ENCODE measurements around the gene GALK1.
A peak's percentile ranks its signal among the peaks of the same experiment; 100 is the strongest.

The GALK1 gene

GRCh38 chr17:75807861-75808260, 42.9 kb upstream of the GALK1 start:
- H3K9ac ChIP-seq (ENCODE audit: low read depth, low read length), result no peak overlapping the region
- no peak overlapping the region for H3K4me3 ChIP-seq (ENCODE audit: low read depth, low read length)
- no peaks in the 10 kb centered on the region for H3K4me1 ChIP-seq (ENCODE audit: control insufficient read depth, insufficient read depth, low read length)
- no peaks in the 10 kb centered on the region for H3K27me3 ChIP-seq (ENCODE audit: control insufficient read depth, insufficient read depth, low read length)
- H3K9me3 ChIP-seq (ENCODE audit: control insufficient read depth, insufficient read depth, low read length), result no peaks in the 10 kb centered on the region
- peaks cover 48% of the 10 kb centered on the region for H3K36me3 ChIP-seq (ENCODE audit: control insufficient read depth, insufficient read depth, low read length)
- H3K27ac ChIP-seq (ENCODE audit: low read depth, low read length), result no peak overlapping the region

GRCh38 chr17:75806822-75807500, 42.0 kb upstream of the GALK1 start:
- no peaks in the 10 kb centered on the region for H3K4me1 ChIP-seq (ENCODE audit: control insufficient read depth, insufficient read depth, low read length)
- H3K9ac ChIP-seq (ENCODE audit: low read depth, low read length), result no peak overlapping the region
- H3K27me3 ChIP-seq (ENCODE audit: control insufficient read depth, insufficient read depth, low read length), result no peaks in the 10 kb centered on the region
- H3K36me3 ChIP-seq (ENCODE audit: control insufficient read depth, insufficient read depth, low read length), result peaks cover 43% of the 10 kb centered on the region
- H3K4me3 ChIP-seq (ENCODE audit: low read depth, low read length), result no peak overlapping the region
- no peak overlapping the region for H3K27ac ChIP-seq (ENCODE audit: low read depth, low read length)
- H3K9me3 ChIP-seq (ENCODE audit: control insufficient read depth, insufficient read depth, low read length), result no peaks in the 10 kb centered on the region

GRCh38 chr17:75803883-75804282, 38.9 kb upstream of the GALK1 start:
- Histone ChIP-seq H3K36me3 (ENCODE audit: control insufficient read depth, insufficient read depth, low read length) (peaks cover 30% of the 10 kb centered on the region), H3K9ac (ENCODE audit: low read depth, low read length) (no peak overlapping the region), H3K4me1 (ENCODE audit: control insufficient read depth, insufficient read depth, low read length) (no peaks in the 10 kb centered on the region), H3K27me3 (ENCODE audit: control insufficient read depth, insufficient read depth, low read length) (no peaks in the 10 kb centered on the region), H3K4me3 (ENCODE audit: low read depth, low read length) (no peak overlapping the region), H3K27ac (ENCODE audit: low read depth, low read length) (no peak overlapping the region), H3K9me3 (ENCODE audit: control insufficient read depth, insufficient read depth, low read length) (no peaks in the 10 kb centered on the region)

- Histone ChIP-seq H3K27ac (ENCODE audit: low read depth, low read length) (no peak overlapping the region), H3K9ac (ENCODE audit: low read depth, low read length) (no peak overlapping the region), H3K27me3 (ENCODE audit: control insufficient read depth, insufficient read depth, low read length) (no peaks in the 10 kb centered on the region), H3K4me1 (ENCODE audit: control insufficient read depth, insufficient read depth, low read length) (no peaks in the 10 kb centered on the region), H3K4me3 (ENCODE audit: low read depth, low read length) (no peak overlapping the region), H3K9me3 (ENCODE audit: control insufficient read depth, insufficient read depth, low read length) (no peaks in the 10 kb centered on the region), H3K36me3 (ENCODE audit: control insufficient read depth, insufficient read depth, low read length) (peaks cover 56% of the 10 kb centered on the region)
Observed at GRCh38 chr17:75799402-75799801, 34.4 kb upstream of the GALK1 start.

GRCh38 chr17:75795820-75796607, 31.0 kb upstream of the GALK1 start:
- Histone ChIP-seq H3K27ac (ENCODE audit: low read depth, low read length) (no peak overlapping the region), H3K36me3 (ENCODE audit: control insufficient read depth, insufficient read depth, low read length) (peaks cover 71% of the 10 kb centered on the region), H3K4me1 (ENCODE audit: control insufficient read depth, insufficient read depth, low read length) (no peaks in the 10 kb centered on the region), H3K27me3 (ENCODE audit: control insufficient read depth, insufficient read depth, low read length) (no peaks in the 10 kb centered on the region), H3K4me3 (ENCODE audit: low read depth, low read length) (no peak overlapping the region), H3K9ac (ENCODE audit: low read depth, low read length) (no peak overlapping the region), H3K9me3 (ENCODE audit: control insufficient read depth, insufficient read depth, low read length) (no peaks in the 10 kb centered on the region)

GRCh38 chr17:75793460-75793859, 28.5 kb upstream of the GALK1 start:
- no peaks in the 10 kb centered on the region for H3K4me1 ChIP-seq (ENCODE audit: control insufficient read depth, insufficient read depth, low read length)
- no peak overlapping the region for H3K27ac ChIP-seq (ENCODE audit: low read depth, low read length)
- H3K27me3 ChIP-seq (ENCODE audit: control insufficient read depth, insufficient read depth, low read length), result no peaks in the 10 kb centered on the region
- peaks cover 57% of the 10 kb centered on the region for H3K36me3 ChIP-seq (ENCODE audit: control insufficient read depth, insufficient read depth, low read length)
- H3K4me3 ChIP-seq (ENCODE audit: low read depth, low read length), result no peak overlapping the region
- no peak overlapping the region for H3K9ac ChIP-seq (ENCODE audit: low read depth, low read length)
- no peaks in the 10 kb centered on the region for H3K9me3 ChIP-seq (ENCODE audit: control insufficient read depth, insufficient read depth, low read length)

- H3K9me3 ChIP-seq (ENCODE audit: control insufficient read depth, insufficient read depth, low read length), result no peaks in the 10 kb centered on the region
- no peak overlapping the region for H3K27ac ChIP-seq (ENCODE audit: low read depth, low read length)
- H3K4me3 ChIP-seq (ENCODE audit: low read depth, low read length), result no peak overlapping the region
- no peak overlapping the region for H3K9ac ChIP-seq (ENCODE audit: low read depth, low read length)
- peaks cover 47% of the 10 kb centered on the region for H3K36me3 ChIP-seq (ENCODE audit: control insufficient read depth, insufficient read depth, low read length)
- peaks cover under 1% of the 10 kb centered on the region; the same call in 1 of the 2 replicates for H3K4me1 ChIP-seq (ENCODE audit: control insufficient read depth, insufficient read depth, low read length)
- no peaks in the 10 kb centered on the region for H3K27me3 ChIP-seq (ENCODE audit: control insufficient read depth, insufficient read depth, low read length)
Observed at GRCh38 chr17:75791254-75791653, 26.3 kb upstream of the GALK1 start.

DNA sequence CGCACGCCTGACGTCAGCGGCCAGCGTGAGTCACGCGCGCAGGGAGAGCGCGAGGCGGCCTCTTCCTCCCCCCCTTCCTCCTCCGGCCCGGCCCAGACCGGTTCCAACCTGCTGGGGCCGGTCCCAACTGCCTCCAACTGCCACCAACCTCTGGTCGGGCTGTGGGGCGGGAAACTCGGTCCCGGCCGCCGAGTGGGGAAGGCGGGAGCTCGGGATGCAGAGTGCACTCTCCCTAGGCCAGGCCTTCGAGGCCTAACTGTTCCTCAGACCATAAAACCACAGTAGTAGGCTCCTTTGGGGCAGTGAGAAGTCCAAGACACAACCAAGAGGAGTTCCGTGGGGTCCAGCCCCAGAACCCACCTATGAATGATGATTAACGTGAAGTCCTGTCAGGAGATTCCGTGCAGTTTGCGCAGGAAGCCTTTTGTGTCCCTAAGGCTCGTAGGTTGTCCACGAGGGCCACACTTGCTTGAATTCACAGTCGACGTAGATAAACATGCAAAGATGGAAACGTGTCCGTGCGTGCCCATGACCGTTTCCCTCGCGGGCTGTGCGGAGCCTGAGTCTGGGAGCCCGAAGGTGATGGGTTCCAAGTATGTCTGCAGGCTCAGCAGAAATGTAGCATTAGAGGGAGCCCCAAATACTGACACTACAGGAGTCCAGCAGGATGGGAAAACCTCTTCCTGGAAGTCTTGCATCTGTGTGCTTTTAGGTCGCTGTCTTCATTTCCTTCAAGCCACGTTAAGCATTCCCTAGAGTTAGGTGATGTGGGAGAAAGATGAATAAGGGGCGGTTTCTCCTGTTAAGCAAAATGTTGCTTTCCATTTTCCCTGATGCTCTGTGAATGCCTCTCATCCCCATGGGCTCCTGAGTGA, 20.3 kb upstream of the GALK1 start:
- Histone ChIP-seq H3K27ac (ENCODE audit: low read depth, low read length) (peak overlapping the region; percentile 100), H3K4me1 (ENCODE audit: control insufficient read depth, insufficient read depth, low read length) (peaks cover 27% of the 10 kb centered on the region), H3K27me3 (ENCODE audit: control insufficient read depth, insufficient read depth, low read length) (no peaks in the 10 kb centered on the region), H3K9me3 (ENCODE audit: control insufficient read depth, insufficient read depth, low read length) (no peaks in the 10 kb centered on the region), H3K9ac (ENCODE audit: low read depth, low read length) (peak overlapping the region; percentile 100), H3K4me3 (ENCODE audit: low read depth, low read length) (peak overlapping the region; percentile 99), H3K36me3 (ENCODE audit: control insufficient read depth, insufficient read depth, low read length) (0 out of 2 replicates have a peak, but pooled peaks cover 4% of the 10 kb centered on the region)

- H3K27me3 ChIP-seq (ENCODE audit: control insufficient read depth, insufficient read depth, low read length), result no peaks in the 10 kb centered on the region
- H3K27ac ChIP-seq (ENCODE audit: low read depth, low read length), result peak within 1 kb of the TSS; percentile 100
- H3K4me1 ChIP-seq (ENCODE audit: control insufficient read depth, insufficient read depth, low read length), result peaks cover 27% of the 10 kb centered on the region
- H3K9ac ChIP-seq (ENCODE audit: low read depth, low read length), result peak within 1 kb of the TSS; percentile 100
- no peaks in the 10 kb centered on the region for H3K9me3 ChIP-seq (ENCODE audit: control insufficient read depth, insufficient read depth, low read length)
- peak within 1 kb of the TSS; percentile 99 for H3K4me3 ChIP-seq (ENCODE audit: low read depth, low read length)
- H3K36me3 ChIP-seq (ENCODE audit: control insufficient read depth, insufficient read depth, low read length), result 0 out of 2 replicates have a peak, but pooled peaks cover 4% of the 10 kb centered on the region
Observed at GRCh38 chr17:75784473-75785015, 19.6 kb upstream of the GALK1 start, which contains the start of gene UNK. UNK (plus strand) TSS chr17:75784806; CDS start chr17:75784881, 75 bp downstream.

DNA sequence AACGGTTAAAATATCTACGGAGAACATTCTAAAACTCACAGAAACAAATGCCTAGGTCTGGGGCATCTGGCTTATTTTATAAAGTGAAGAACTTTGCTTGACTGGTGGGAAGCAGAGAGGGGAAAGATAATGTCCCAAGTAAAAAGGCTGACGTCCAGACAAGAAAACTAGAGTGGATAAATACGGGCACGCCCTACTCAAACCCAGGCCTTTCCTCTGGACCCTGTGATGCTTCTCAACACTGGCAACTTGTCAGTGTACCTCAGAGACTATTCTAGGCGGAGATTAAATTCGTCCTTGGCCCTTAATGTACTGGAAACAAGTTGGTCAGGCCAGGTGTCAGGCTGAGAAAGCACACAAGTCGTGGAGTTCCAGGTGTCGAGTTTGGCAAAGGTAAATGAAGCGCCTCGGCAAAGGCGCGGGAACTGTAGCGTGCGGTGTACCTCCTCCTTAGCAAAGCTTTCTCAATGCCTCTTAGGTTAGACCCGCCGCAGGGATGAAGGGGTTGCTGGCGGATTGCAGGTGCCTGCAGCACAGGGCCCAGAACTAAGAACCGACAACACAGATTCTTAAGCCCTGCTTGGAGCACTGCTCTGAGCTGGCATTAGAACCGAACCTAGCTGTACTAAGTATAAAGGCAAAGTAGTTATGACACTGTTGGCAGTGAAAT, 18.9 kb upstream of the GALK1 start:
- 0 out of 2 replicates have a peak, but pooled peaks cover 4% of the 10 kb centered on the region for H3K36me3 ChIP-seq (ENCODE audit: control insufficient read depth, insufficient read depth, low read length)
- no peaks in the 10 kb centered on the region for H3K27me3 ChIP-seq (ENCODE audit: control insufficient read depth, insufficient read depth, low read length)
- peaks cover 27% of the 10 kb centered on the region for H3K4me1 ChIP-seq (ENCODE audit: control insufficient read depth, insufficient read depth, low read length)
- peak overlapping the region; percentile 99 for H3K4me3 ChIP-seq (ENCODE audit: low read depth, low read length)
- peak overlapping the region; percentile 100 for H3K27ac ChIP-seq (ENCODE audit: low read depth, low read length)
- no peaks in the 10 kb centered on the region for H3K9me3 ChIP-seq (ENCODE audit: control insufficient read depth, insufficient read depth, low read length)
- H3K9ac ChIP-seq (ENCODE audit: low read depth, low read length), result peak overlapping the region; percentile 15; the same call in 1 of the 2 replicates

Measured in HUES48 (cell line).